GM12878 (cell line): Measurements from ENCODE around the gene AVP. TPM values are rescaled to one million over a fixed set of nuclear protein-coding genes. Genes with fewer than 3 reads are reported as not detected.

Experiments
- ATF7 ChIP-seq: fragments of 450-650 bp; IDR thresholded peaks from 2 replicates; pipeline ENCODE4 v1.6.1; 2016; ENCODE audit warnings: low read depth, mild to moderate bottlenecking
- BMI1 ChIP-seq: fragments of 450-650 bp; IDR thresholded peaks from 2 replicates; pipeline ENCODE4 v1.6.1; 2016; ENCODE audit warnings: mild to moderate bottlenecking, moderate library complexity, borderline replicate concordance
- CBFB ChIP-seq: IDR thresholded peaks from 2 replicates; pipeline ENCODE4 v1.6.1; 2016; ENCODE audit warnings: antibody characterized with exemption, low read depth
- IRF3 ChIP-seq: fragments of 450-650 bp; IDR thresholded peaks from 2 replicates; pipeline ENCODE4 v1.6.1; 2014; ENCODE audit warnings: mild to moderate bottlenecking
- RB1 ChIP-seq: fragments of 450-650 bp; formaldehyde crosslinking; IDR thresholded peaks from 2 replicates; pipeline ENCODE4 v1.6.1; 2017; ENCODE audit warnings: mild to moderate bottlenecking, borderline replicate concordance
- RELA ChIP-seq: fragments of 450-650 bp; IDR thresholded peaks from 2 replicates; pipeline ENCODE4 v1.8.0; 2014; ENCODE audit warnings: borderline replicate concordance; ENCODE audit not compliant: partially characterized antibody
- TARDBP ChIP-seq: IDR thresholded peaks from 2 replicates; pipeline ENCODE4 v1.6.1; 2016; ENCODE audit warnings: borderline replicate concordance
- TCF3 ChIP-seq: IDR thresholded peaks from 2 replicates; pipeline ENCODE4 v1.6.1; 2012; ENCODE audit warnings: low read depth, mild to moderate bottlenecking, low read length, borderline replicate concordance; ENCODE audit not compliant: insufficient read depth
- YY1 ChIP-seq: IDR thresholded peaks from 2 replicates; pipeline ENCODE4 v1.6.1; 2011; ENCODE audit warnings: low read depth, mild to moderate bottlenecking, low read length
- polyA plus RNA-seq, 11 experiments: library from polyadenylated mRNA; depleted of rRNA in 4 of 11; unstranded in 6 of 11; stranded (reverse) in 5 of 11; fragments of >200 nt; fragmentation: Nextera tagmentation in 4 of 11; fragmentation: Illumina TruSeq in 1 of 11; extraction: Ambion mirVana in 4 of 11; extraction: Trizol in 1 of 11; gene quantifications; 1 replicate in 1 of 11; 2 replicates in 10 of 11; pipeline versions ENCODE4 v1.2.1 to v1.2.3, GENCODE V29; 2011 to 2016; ENCODE audit warnings: inconsistent platforms in 2 of 11, missing spikeins in 2 of 11, low read depth in 1 of 11
- total RNA-seq, 4 experiments: library from RNA; depleted of rRNA in 3 of 4; stranded (reverse); fragments of >200 nt in 3 of 4; fragmentation: Illumina TruSeq in 1 of 4; extraction: Trizol in 1 of 4; gene quantifications; 2 replicates each; pipeline versions ENCODE4 v1.2.1 to v1.2.3, GENCODE V29; 2013 to 2021
- TF ChIP-seq, protein P1 (sequence below): IDR thresholded peaks from 2 replicates; pipeline ENCODE4 v1.6.1; 2011; ENCODE audit warnings: borderline replicate concordance, low read depth, mild to moderate bottlenecking, moderate library complexity, low read length; ENCODE audit not compliant: insufficient read depth, poor library complexity, severe bottlenecking
- TF ChIP-seq, protein P2 (sequence below): fragments of 450-650 bp; IDR thresholded peaks from 2 replicates; pipeline ENCODE4 v1.6.1; 2016; ENCODE audit warnings: mild to moderate bottlenecking

Gene AVP
- total and polyA plus RNA-seq, 10 of the 15 experiments (the other 5 are each of a cell fraction or from before 2014, with no cell fraction given) = not detected

DNA sequence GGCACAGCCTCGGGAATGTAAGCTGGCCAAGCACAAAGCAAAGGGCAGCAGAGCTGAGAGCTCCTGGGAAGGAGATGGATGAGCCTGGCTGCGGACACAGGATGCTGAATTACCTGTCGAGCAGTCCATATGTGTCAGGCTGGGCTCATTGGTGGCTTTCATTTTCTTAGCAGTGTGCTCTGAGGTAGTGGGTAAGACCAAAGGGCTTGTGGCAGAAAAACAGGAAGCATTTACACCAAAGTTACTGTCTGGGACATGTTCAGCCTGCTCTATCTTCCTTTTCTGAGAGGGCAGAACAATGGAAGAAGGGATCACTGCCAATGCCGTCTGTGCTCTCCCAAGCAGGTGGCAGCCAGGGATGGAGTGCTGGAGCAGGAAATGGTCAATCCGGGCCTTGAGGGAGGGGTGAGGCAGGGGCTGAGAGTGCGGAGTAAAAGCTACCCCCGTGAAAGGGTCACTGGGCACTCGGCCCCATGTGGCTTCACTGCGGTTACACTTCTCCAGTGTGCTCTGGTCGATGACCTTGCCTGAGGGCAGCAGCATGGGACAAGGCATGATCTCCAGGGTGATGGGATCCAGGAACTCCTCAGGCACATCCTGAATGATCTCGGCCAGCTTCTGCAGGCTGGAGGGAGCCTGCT, 36.9 kb upstream of the AVP start (continued):
- TF ChIP-seq ATF7 (no peak), IRF3 (no peak), TCF3 (no peak), BMI1 (no peak), RELA (no peak), CBFB (no peak), YY1 (no peak), TARDBP (no peak), RB1 (no peak)
- TF ChIP-seq, protein P1, sequence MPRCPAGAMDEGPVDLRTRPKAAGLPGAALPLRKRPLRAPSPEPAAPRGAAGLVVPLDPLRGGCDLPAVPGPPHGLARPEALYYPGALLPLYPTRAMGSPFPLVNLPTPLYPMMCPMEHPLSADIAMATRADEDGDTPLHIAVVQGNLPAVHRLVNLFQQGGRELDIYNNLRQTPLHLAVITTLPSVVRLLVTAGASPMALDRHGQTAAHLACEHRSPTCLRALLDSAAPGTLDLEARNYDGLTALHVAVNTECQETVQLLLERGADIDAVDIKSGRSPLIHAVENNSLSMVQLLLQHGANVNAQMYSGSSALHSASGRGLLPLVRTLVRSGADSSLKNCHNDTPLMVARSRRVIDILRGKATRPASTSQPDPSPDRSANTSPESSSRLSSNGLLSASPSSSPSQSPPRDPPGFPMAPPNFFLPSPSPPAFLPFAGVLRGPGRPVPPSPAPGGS = no peak
- TF ChIP-seq, protein P2, sequence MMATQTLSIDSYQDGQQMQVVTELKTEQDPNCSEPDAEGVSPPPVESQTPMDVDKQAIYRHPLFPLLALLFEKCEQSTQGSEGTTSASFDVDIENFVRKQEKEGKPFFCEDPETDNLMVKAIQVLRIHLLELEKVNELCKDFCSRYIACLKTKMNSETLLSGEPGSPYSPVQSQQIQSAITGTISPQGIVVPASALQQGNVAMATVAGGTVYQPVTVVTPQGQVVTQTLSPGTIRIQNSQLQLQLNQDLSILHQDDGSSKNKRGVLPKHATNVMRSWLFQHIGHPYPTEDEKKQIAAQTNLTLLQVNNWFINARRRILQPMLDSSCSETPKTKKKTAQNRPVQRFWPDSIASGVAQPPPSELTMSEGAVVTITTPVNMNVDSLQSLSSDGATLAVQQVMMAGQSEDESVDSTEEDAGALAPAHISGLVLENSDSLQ = no peak
- TF ChIP-seq, all 136 proteins: peak for 0
